ENCODE data around the gene ALDH3B1.

ALDH3B1 gene

DNA sequence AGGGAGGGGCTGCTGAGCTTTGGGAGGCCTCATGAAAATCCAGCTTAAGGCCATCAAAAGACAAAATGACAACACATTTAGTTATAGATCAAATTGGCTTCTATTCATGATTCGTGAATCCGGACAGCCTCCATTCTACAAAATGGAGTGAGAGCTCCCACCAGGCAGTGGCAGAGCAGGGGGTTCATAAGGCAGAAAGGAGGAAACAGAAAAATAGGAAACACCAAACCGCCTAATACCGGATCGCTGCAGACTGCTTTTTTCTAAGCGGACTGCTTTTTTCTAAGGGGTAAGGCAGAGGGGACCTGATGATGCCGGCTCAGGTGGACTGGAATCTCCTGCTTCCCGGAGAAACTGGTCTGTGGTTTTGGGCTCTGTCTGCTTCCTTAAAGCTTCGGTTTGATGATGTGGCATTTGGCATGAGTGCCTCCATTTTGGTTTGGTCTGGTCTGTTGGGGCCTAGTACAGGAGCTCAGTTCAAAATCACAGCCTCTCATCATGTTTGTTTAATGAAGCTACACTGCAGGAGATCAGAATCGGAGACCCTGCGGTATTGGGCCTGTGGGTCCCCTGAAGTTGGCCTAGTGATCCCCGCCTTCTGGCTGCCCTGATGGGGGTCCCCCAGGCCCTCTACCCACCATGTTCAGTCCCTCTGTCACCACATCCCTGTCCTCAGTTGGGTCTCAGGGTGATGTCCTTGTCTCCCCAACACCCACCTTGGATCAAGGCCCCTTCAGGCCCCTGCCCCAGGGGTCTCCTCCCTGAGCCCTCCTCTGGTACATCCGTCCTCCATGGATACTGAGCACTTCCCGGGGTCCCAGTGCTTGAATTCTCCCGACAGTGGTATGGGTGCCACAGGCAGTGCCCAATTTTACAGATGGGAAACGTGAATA lies 1.2 kb downstream of the ALDH3B1 start:
- in situ Hi-C loops (cut with HindIII; ENCODE audit: low sequenced_read_pairs) = no loop called here
- no peak for DNase-seq (ENCODE audit: low read depth, low spot score)
- TF ChIP-seq, protein P1, sequence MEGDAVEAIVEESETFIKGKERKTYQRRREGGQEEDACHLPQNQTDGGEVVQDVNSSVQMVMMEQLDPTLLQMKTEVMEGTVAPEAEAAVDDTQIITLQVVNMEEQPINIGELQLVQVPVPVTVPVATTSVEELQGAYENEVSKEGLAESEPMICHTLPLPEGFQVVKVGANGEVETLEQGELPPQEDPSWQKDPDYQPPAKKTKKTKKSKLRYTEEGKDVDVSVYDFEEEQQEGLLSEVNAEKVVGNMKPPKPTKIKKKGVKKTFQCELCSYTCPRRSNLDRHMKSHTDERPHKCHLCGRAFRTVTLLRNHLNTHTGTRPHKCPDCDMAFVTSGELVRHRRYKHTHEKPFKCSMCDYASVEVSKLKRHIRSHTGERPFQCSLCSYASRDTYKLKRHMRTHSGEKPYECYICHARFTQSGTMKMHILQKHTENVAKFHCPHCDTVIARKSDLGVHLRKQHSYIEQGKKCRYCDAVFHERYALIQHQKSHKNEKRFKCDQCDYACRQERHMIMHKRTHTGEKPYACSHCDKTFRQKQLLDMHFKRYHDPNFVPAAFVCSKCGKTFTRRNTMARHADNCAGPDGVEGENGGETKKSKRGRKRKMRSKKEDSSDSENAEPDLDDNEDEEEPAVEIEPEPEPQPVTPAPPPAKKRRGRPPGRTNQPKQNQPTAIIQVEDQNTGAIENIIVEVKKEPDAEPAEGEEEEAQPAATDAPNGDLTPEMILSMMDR (IDR thresholded peaks at IDR 0.05; ENCODE audit: low read depth, low read length) = no peak

DNA sequence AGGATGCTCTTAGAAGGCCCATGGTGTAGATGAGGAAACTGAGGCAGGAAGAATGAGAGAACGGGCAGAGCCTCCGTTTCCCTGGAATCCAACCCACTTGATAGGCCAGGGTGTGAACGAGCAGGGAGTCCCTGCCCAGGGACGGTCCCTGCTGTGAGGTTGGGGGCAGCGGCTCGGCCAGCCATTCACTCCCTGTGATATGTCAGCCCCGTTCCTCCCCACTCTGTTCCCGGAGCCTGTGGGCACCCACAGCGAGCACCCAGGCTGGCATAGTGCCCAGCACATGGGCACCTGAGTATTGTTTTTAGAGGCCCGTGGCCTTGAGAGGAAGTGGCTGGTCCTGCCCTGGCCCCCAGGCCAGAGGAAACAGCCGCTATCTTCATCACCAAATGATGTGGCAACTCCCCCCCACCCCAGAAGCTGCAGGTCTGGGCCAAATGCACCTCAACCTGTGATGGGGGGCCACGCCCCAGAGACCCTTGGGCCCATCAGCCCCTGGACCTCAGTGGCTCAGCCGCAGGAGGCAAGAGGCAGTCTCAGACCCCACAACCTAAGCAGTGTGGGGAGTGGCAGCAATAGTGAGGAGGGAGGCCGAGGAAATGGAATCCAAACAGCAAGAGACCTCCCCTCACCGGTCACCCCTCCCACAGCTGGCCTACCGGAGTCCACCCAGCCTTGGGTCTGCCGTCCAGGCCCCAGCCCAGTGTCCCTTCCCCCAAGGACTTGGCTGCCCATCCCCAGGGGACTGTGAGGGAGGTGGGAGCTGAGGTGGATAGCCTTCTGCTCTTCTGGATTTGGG lies 2.1 kb downstream of the ALDH3B1 start:
- TF ChIP-seq, protein P1 (IDR thresholded peaks at IDR 0.05; ENCODE audit: low read depth, low read length) = no peak
- no peak overlapping the region for H3K4me3 ChIP-seq (ENCODE audit: low read depth, low read length)
- in situ Hi-C loops (cut with HindIII; ENCODE audit: low sequenced_read_pairs) = no loop called here
- DNase-seq (ENCODE audit: low read depth, low spot score) = no peak

More for the DNA sequence above, 1.2 kb downstream of the ALDH3B1 start:
- peak overlapping the region; percentile 27 for H3K4me3 ChIP-seq (ENCODE audit: low read depth, low read length)

DNA sequence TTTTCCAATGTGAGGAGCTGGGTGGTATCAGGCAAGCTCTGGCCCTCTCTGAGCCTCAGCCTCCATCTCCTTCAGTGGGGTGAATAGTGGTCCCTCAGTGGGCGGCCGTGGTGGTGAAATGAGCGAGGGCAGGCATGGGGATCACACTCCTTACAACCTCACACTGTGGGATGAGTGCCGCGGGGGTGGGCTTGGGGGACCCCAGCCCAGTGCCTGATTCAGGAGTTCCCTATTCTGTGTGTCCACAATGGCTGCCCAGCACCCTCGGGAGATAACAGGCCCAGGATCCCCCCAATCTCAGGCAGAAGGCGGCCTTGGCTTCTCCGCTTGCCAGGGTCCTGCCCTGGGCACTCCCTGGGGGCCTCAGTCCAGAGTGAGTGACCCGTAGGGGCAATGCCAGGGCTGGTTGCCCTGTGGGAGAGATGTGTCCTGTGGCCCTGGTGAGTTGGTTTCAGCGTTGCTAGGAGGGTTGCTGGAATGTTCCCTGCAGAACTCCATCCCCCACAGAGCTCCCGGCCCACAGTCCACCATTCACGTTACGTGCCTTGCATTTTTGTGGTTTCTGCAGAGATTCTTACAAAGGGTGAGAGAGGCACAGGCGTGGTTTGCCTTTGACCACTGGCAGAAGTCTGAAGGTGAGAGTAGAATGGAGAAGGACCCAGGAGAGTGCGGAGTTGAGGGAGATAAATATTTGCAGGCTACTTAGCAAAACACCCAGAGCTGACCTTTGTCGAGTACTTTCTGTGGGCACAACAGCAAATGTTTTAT lies 2.9 kb downstream of the ALDH3B1 start:
- in situ Hi-C loops (cut with HindIII; ENCODE audit: low sequenced_read_pairs) = no loop called here
- DNase-seq (ENCODE audit: low read depth, low spot score) = peak; percentile 97
- TF ChIP-seq, protein P1 (IDR thresholded peaks at IDR 0.05; ENCODE audit: low read depth, low read length) = no peak

DNA sequence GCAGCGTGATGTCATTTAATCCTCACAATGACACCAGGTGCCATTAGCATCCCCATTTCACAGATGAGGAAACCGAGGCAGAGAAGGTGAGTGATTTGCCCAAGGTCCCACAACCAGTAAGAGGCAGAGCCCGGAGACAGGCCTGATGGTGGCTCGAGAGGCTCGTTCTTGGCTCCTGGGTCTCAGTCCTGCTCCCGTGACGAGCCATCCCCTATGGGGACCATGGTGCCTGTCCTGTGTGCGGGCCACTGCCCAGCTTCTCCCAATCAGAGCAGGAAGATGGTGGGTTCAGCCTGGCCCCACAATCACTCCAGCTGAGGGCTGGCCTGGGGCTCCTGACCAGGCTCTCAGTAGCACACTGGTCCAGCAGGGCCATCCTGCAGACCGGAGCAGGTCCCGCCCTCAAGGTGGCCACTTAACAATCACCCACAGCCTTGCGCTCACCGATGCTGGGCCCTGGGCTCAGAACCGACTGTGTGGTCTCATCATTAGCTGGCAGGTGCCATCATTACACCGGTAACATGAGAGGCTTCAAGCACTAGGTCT lies 3.6 kb downstream of the ALDH3B1 start:
- in situ Hi-C loops (cut with HindIII; ENCODE audit: low sequenced_read_pairs) = no loop called here
- no peak for DNase-seq (ENCODE audit: low read depth, low spot score)
- TF ChIP-seq, protein P1 (IDR thresholded peaks at IDR 0.05; ENCODE audit: low read depth, low read length) = no peak
- H3K4me3 ChIP-seq (ENCODE audit: low read depth, low read length) = no peak overlapping the region

More for the DNA sequence above, 2.9 kb downstream of the ALDH3B1 start:
- no peak overlapping the region for H3K4me3 ChIP-seq (ENCODE audit: low read depth, low read length)

DNA sequence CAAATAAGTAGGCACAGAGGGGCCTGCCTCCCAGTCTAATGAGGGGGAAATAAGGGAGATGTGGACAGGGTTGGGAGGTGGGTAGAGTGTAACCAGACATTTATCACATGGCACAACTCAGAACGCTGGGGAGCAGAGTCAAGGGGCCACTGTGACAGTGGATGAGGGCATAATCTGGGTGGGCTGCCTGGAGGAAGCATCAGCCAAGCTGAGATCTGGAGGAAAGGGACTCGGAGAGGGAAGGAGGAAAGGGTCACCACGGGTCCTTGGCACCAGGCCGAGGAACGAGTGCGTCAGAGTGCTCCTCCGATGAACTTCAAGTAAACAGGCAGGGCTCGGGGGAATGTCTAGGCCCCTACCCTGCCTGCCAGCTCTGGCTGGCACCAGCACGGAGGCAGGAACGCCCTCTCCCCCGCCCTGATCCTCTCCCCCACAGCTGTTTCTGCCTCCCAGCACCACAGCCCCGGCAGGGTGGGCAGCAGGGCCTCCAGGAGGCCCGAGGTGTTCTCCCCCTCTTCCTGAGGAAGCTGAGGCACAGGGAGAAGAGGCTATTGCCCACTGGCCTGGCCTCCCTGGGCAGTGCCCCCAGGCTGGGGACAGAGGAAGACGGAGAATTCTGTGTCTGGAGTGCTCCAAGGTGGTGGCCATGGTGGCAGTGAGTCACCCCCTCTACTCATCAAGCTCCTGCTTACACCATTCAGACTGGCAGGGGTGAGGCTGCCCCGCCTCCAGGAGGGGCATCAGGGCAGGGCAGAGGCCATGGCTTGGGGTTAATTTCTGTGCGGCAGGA lies 4.2 kb downstream of the ALDH3B1 start:
- in situ Hi-C loops (cut with HindIII; ENCODE audit: low sequenced_read_pairs) = no loop called here
- DNase-seq (ENCODE audit: low read depth, low spot score) = peak; percentile 79
- TF ChIP-seq, protein P1 (IDR thresholded peaks at IDR 0.05; ENCODE audit: low read depth, low read length) = no peak
- no peak overlapping the region for H3K4me3 ChIP-seq (ENCODE audit: low read depth, low read length)
